ENCODE data around the gene PITPNC1.
"Not testable (repeated sequence)": the region's sequence is repeated elsewhere in the genome, so short reads cannot be mapped to it uniquely, and the experiment has no call there.

PITPNC1 gene

GRCh38 chr17:67422897-67423296 is 45.8 kb downstream of the PITPNC1 start:
- Histone ChIP-seq H3K4me3 (ENCODE audit: insufficient read length, low read depth) (no peak overlapping the region), H3K27me3 (ENCODE audit: insufficient read depth, insufficient read length) (no peaks in the 10 kb centered on the region), H3K9ac (ENCODE audit: insufficient read length, low read depth) (no peak overlapping the region), H3K4me1 (ENCODE audit: insufficient read depth, insufficient read length) (no peaks in the 10 kb centered on the region), H3K9me3 (ENCODE audit: insufficient read depth, low read length) (no peaks in the 10 kb centered on the region; the same call in 1 of the 2 replicates), H3K36me3 (ENCODE audit: insufficient read depth, insufficient read length, low read length) (no peaks in the 10 kb centered on the region)
- no peak for TF ChIP-seq ZNF274 (IDR thresholded peaks at IDR 0.05; ENCODE audit: low read depth, low read length)
- no peak for TF ChIP-seq YY1 (IDR thresholded peaks at IDR 0.05; ENCODE audit: insufficient read depth, insufficient read length)
- no peak for TF ChIP-seq SUZ12 (IDR thresholded peaks at IDR 0.05; ENCODE audit: extremely low read depth, insufficient read depth, insufficient read length)
- no peak for DNase-seq (ENCODE audit: low read depth, low spot score)

- no peak for TF ChIP-seq ZNF274 (IDR thresholded peaks at IDR 0.05; ENCODE audit: low read depth, low read length)
- no peak for TF ChIP-seq SUZ12 (IDR thresholded peaks at IDR 0.05; ENCODE audit: extremely low read depth, insufficient read depth, insufficient read length)
- no peak for TF ChIP-seq YY1 (IDR thresholded peaks at IDR 0.05; ENCODE audit: insufficient read depth, insufficient read length)
- H3K4me3 ChIP-seq (ENCODE audit: insufficient read length, low read depth) = no peak overlapping the region
- DNase-seq (ENCODE audit: low read depth, low spot score) = no peak
- no peaks in the 10 kb centered on the region for H3K27me3 ChIP-seq (ENCODE audit: insufficient read depth, insufficient read length)
- H3K4me1 ChIP-seq (ENCODE audit: insufficient read depth, insufficient read length) = no peaks in the 10 kb centered on the region
- no peaks in the 10 kb centered on the region; the same call in 1 of the 2 replicates for H3K9me3 ChIP-seq (ENCODE audit: insufficient read depth, low read length)
- no peaks in the 10 kb centered on the region for H3K36me3 ChIP-seq (ENCODE audit: insufficient read depth, insufficient read length, low read length)
- H3K9ac ChIP-seq (ENCODE audit: insufficient read length, low read depth) = no peak overlapping the region
Observed at GRCh38 chr17:67425571-67426160, 48.6 kb downstream of the PITPNC1 start.

GRCh38 chr17:67427424-67427823 is 50.3 kb downstream of the PITPNC1 start:
- Histone ChIP-seq H3K4me3 (ENCODE audit: insufficient read length, low read depth) (no peak overlapping the region), H3K36me3 (ENCODE audit: insufficient read depth, insufficient read length, low read length) (no peaks in the 10 kb centered on the region), H3K4me1 (ENCODE audit: insufficient read depth, insufficient read length) (no peaks in the 10 kb centered on the region), H3K27me3 (ENCODE audit: insufficient read depth, insufficient read length) (no peaks in the 10 kb centered on the region), H3K9me3 (ENCODE audit: insufficient read depth, low read length) (no peaks in the 10 kb centered on the region; the same call in 1 of the 2 replicates), H3K9ac (ENCODE audit: insufficient read length, low read depth) (no peak overlapping the region)
- TF ChIP-seq ZNF274 (IDR thresholded peaks at IDR 0.05; ENCODE audit: low read depth, low read length) (no peak), SUZ12 (IDR thresholded peaks at IDR 0.05; ENCODE audit: extremely low read depth, insufficient read depth, insufficient read length) (no peak), YY1 (IDR thresholded peaks at IDR 0.05; ENCODE audit: insufficient read depth, insufficient read length) (no peak)
- DNase-seq (ENCODE audit: low read depth, low spot score) = no peak

- not testable (repeated sequence) for H3K4me3 ChIP-seq (ENCODE audit: insufficient read length, low read depth); H3K36me3 ChIP-seq (ENCODE audit: insufficient read depth, insufficient read length, low read length); H3K4me1 ChIP-seq (ENCODE audit: insufficient read depth, insufficient read length); H3K9me3 ChIP-seq (ENCODE audit: insufficient read depth, low read length); H3K27me3 ChIP-seq (ENCODE audit: insufficient read depth, insufficient read length); H3K9ac ChIP-seq (ENCODE audit: insufficient read length, low read depth); DNase-seq (ENCODE audit: low read depth, low spot score)
Observed at GRCh38 chr17:67430515-67430914, 53.4 kb downstream of the PITPNC1 start.

- peaks cover 5% of the 10 kb centered on the region for H3K4me1 ChIP-seq (ENCODE audit: insufficient read depth, insufficient read length)
- no peaks in the 10 kb centered on the region for H3K27me3 ChIP-seq (ENCODE audit: insufficient read depth, insufficient read length)
- no peak for TF ChIP-seq ZNF274 (IDR thresholded peaks at IDR 0.05; ENCODE audit: low read depth, low read length)
- no peak for TF ChIP-seq YY1 (IDR thresholded peaks at IDR 0.05; ENCODE audit: insufficient read depth, insufficient read length)
- TF ChIP-seq SUZ12 (IDR thresholded peaks at IDR 0.05; ENCODE audit: extremely low read depth, insufficient read depth, insufficient read length) = no peak
- DNase-seq (ENCODE audit: low read depth, low spot score) = no peak
- H3K9ac ChIP-seq (ENCODE audit: insufficient read length, low read depth) = no peak overlapping the region
- no peaks in the 10 kb centered on the region for H3K36me3 ChIP-seq (ENCODE audit: insufficient read depth, insufficient read length, low read length)
- H3K4me3 ChIP-seq (ENCODE audit: insufficient read length, low read depth) = no peak overlapping the region
- no peaks in the 10 kb centered on the region for H3K9me3 ChIP-seq (ENCODE audit: insufficient read depth, low read length)
Observed at GRCh38 chr17:67431249-67432015, 54.4 kb downstream of the PITPNC1 start.

- no peaks in the 10 kb centered on the region for H3K27me3 ChIP-seq (ENCODE audit: insufficient read depth, insufficient read length)
- no peak overlapping the region for H3K9ac ChIP-seq (ENCODE audit: insufficient read length, low read depth)
- H3K4me1 ChIP-seq (ENCODE audit: insufficient read depth, insufficient read length) = peaks cover 6% of the 10 kb centered on the region
- no peaks in the 10 kb centered on the region for H3K9me3 ChIP-seq (ENCODE audit: insufficient read depth, low read length)
- DNase-seq (ENCODE audit: low read depth, low spot score) = no peak
- no peak overlapping the region for H3K4me3 ChIP-seq (ENCODE audit: insufficient read length, low read depth)
- TF ChIP-seq SUZ12 (IDR thresholded peaks at IDR 0.05; ENCODE audit: extremely low read depth, insufficient read depth, insufficient read length) (no peak), ZNF274 (IDR thresholded peaks at IDR 0.05; ENCODE audit: low read depth, low read length) (no peak), YY1 (IDR thresholded peaks at IDR 0.05; ENCODE audit: insufficient read depth, insufficient read length) (no peak)
- no peaks in the 10 kb centered on the region for H3K36me3 ChIP-seq (ENCODE audit: insufficient read depth, insufficient read length, low read length)
Observed at GRCh38 chr17:67433248-67433924, 56.3 kb downstream of the PITPNC1 start.

GRCh38 chr17:67434061-67434525 is 57.0 kb downstream of the PITPNC1 start:
- H3K27me3 ChIP-seq (ENCODE audit: insufficient read depth, insufficient read length) = no peaks in the 10 kb centered on the region
- no peak for DNase-seq (ENCODE audit: low read depth, low spot score)
- no peak overlapping the region for H3K9ac ChIP-seq (ENCODE audit: insufficient read length, low read depth)
- no peak overlapping the region for H3K4me3 ChIP-seq (ENCODE audit: insufficient read length, low read depth)
- TF ChIP-seq ZNF274 (IDR thresholded peaks at IDR 0.05; ENCODE audit: low read depth, low read length) = no peak
- no peak for TF ChIP-seq SUZ12 (IDR thresholded peaks at IDR 0.05; ENCODE audit: extremely low read depth, insufficient read depth, insufficient read length)
- no peak for TF ChIP-seq YY1 (IDR thresholded peaks at IDR 0.05; ENCODE audit: insufficient read depth, insufficient read length)
- H3K36me3 ChIP-seq (ENCODE audit: insufficient read depth, insufficient read length, low read length) = no peaks in the 10 kb centered on the region
- H3K4me1 ChIP-seq (ENCODE audit: insufficient read depth, insufficient read length) = peaks cover 6% of the 10 kb centered on the region
- H3K9me3 ChIP-seq (ENCODE audit: insufficient read depth, low read length) = no peaks in the 10 kb centered on the region
